Stimulated activated CD4-positive, alpha-beta T cell treated with anti-CD3 and anti-CD28 coated beads, Interleukin-15, amount 100 ng/mL, for 24 hours (primary cell): ENCODE data around the gene SLC2A13.
"Not testable (repeated sequence)": the region's sequence is repeated elsewhere in the genome, so short reads cannot be mapped to it uniquely, and the experiment has no call there.

Experiments used
- DNase-seq: peaks from one replicate; pipeline ENCODE4 v3.0.0-alpha.2; 2020

SLC2A13 gene

GRCh38 chr12:39848218-39848617 lies 257.7 kb downstream of the SLC2A13 start:
- not testable (repeated sequence) for DNase-seq

DNA sequence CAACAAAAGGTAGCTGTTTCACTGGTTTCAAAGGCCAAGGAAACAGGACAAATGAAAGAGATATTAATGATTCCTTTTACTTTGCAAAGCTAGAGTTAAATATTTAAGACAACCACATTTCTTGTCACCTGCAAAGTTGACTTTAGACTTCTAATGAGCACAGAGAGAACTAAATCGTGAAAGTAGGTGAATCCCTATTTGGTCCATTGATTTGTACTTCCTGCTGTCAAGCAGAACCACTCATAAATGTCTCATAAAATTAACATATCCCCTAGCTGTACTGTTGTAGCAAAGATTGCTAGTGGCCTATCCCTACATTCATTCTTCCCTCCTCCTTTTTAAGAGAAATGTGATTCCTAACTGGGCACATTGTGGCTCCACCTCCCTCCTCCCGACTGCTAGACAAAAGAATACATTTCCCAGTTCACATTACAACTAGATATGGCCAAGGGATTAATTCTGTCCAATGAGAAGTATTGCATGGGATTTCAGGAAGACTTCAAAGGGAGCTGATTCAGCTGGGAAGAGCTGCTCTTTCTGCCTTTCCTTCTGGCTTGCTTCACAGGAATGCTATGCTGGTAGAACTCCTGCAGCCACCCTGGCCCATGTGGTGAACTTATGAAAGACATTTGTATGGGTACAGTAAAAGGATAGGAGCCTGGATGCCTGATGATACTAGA lies 258.8 kb downstream of the SLC2A13 start:
- no peak for DNase-seq

DNA sequence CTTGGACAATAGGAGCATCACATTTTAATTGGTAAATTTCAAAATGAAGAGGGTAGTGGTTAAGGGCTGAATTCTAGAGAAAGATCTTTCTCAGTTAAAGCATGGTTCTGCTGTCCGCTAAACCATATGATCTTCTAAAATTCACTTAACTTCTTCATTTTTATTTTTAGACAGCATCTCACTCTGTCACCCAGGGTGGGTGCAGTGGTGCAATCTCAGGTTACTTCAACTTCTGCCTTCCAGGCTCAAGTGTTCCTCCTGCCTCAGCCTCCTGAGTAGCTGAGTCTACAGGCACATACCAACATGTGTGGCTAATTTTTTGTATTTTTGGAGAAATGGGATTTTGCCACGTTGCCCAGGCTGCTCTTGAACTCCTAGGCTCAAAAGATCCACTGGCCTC lies 259.6 kb downstream of the SLC2A13 start:
- no peak for DNase-seq

GRCh38 chr12:39840422-39840821 lies 265.5 kb downstream of the SLC2A13 start:
- DNase-seq: no peak

DNA sequence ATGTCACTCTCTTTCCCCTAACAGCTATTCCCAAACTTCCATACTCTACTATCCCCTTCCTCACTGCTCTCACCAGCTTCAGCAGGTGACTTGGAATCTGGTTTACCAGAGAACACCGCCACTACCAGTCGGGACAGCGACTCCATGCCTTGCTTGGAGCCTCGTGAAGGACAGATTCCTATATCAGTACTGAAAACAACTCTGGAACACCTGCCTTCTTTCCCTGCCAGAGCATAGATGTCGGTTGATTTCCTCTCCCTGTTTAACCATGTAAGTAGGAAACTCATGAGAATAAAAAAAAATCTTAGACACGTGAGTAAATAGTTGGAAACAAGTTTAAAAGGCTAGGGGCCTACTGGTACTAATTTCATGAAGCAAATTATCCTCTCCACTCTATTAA lies 266.8 kb downstream of the SLC2A13 start:
- DNase-seq: no peak

GRCh38 chr12:39835517-39836489 lies 270.1 kb downstream of the SLC2A13 start:
- no peak for DNase-seq

DNA sequence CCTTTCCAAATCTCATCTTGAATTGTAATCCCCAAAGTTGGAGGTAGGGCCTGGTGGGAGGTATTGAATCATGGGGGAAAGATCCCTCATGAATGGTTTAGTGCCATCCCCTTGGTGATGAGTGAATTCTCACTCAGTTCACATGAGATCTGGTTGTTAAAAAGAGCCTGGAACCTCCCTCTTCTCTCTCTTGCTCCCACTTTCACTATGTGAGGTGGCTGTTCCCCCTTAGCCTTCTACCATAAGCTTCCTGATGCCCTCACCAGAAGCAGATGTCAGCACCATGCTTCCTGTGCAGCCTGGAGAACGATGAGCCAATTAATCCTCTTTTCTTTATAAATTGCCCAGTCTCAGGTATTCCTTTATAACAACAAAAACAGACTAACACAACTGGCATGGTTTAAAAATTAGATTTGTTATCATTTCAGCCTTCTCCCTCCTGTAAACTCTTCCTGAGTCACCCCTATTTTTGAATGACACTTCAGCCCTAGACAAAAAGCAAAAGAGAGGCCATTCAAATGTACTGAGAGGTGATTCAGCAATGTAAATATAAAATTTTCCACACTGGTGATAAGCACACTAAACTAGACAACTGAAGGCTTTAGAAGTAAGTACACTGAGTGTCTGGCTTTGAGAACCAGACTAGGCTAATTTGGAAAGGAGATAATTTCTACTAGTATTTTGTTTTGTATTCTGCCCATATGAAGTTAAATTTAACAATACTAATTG lies 274.1 kb downstream of the SLC2A13 start:
- no peak for DNase-seq

DNA sequence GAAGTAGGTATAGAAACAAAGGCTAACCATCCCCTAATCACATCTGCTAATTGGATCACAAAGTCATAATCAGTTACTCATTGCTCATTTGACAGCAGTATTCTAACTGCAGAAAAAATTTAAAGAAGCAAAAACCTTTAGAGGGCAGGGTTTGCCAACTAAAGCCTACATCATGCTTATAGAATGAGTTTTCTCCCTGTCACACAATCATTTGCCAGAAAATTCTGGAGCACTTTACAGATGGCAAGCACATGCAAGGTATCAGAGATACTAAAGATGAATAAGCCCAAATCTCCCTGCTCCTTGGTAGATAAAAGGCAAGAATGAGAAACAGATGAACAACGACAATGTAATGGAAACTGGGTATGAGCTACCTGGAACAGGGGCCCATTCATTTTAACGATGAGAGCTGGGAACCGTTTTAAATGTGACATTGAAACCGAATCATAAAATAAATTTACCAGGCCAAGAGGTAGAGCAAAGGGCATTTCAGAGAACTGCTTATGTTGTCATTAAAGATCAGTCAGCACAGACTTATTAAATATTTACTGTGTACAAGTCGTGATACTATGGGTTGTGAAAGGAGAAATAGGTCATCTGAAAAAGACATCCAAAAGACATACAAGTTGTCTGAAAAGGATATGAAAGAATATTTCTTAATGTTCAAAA lies 274.9 kb downstream of the SLC2A13 start:
- no peak for DNase-seq

DNA sequence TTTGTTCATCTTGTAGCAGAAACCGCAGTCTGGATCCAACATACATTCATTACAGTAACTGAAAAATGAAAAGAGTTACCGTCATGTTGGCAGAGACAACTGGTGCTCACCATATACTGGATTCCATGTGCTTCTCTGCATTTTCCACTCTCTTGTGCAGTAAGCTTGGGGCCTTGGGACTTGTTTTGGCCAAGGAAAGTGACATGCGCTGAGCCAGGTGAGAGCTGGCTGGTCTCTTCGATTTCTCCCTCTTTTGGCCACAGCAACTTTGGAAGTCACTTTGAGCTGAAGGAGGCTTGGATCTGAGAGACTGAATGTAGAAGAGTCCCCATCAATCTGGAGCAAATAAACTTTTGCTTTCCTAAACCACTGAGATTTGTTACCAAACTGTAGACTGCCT lies 275.7 kb downstream of the SLC2A13 start:
- DNase-seq: no peak

- DNase-seq: no peak
These were observed 281.2 kb downstream of the SLC2A13 start for GRCh38 chr12:39824505-39825212.

DNA sequence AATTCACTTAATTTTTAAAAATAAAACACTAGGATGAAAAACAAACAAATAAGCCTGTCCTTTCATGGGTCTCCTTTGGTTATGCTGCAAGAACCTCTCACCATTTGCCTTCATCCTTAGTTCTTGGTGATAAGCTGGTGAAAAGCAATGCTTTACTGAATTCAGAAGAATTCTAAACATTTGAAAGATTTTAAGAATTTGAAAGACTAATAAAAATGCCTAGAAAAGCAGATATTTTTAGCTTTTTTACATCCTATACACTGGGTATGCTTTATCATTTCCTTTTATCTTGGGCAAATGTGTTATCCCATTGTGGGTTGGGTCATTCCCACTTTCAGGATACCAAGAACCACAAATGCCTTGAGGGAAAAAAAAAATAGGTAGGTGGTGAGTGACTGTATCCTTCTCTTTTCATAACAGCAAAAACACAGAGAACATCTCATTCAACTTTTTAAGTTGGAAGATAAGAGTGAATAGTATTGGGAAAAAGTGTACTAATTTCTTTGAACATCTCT lies 289.2 kb downstream of the SLC2A13 start:
- DNase-seq: no peak

DNA sequence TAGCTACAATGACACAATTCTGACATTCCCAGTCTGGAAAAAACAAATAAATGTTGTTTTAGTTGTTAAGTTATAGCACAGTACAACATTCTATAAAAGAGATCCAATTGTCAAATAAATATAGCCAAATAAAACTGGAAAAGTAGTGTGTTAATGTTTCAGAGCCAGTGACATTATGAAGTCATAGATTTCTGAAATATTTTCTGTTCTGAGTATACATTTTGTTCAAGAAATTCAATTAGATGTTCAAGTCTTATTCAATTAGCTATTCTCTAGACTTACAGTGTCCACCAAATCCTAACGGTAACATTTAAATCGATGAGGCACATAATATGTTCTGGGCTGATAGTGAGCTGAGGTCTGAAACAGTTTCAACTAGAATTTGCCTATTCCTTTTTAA lies 290.1 kb downstream of the SLC2A13 start:
- no peak for DNase-seq

GRCh38 chr12:39814626-39815025 lies 291.3 kb downstream of the SLC2A13 start:
- DNase-seq: no peak

DNA sequence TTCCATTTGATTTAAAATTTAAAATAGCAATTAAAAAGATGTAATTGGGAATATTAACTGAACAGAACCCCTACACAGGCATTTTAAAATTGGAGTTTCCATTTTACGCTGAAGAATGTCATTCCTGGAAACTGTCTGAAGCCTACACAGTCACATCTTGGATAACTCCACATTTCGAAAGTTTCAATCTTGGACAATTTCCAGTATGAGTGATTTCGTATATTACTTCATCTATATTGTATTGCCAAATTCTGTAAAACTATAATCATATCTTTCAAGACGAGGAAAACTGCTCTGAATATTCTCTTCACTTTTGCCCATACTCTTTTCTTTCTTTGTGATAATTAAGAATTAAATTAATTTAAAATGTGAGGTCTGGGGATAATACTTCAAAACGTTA lies 292.1 kb downstream of the SLC2A13 start:
- no peak for DNase-seq

- DNase-seq: not testable (repeated sequence)
These were observed 293.4 kb downstream of the SLC2A13 start for GRCh38 chr12:39812456-39812855.

GRCh38 chr12:39807043-39807442 lies 298.8 kb downstream of the SLC2A13 start:
- DNase-seq: no peak

DNA sequence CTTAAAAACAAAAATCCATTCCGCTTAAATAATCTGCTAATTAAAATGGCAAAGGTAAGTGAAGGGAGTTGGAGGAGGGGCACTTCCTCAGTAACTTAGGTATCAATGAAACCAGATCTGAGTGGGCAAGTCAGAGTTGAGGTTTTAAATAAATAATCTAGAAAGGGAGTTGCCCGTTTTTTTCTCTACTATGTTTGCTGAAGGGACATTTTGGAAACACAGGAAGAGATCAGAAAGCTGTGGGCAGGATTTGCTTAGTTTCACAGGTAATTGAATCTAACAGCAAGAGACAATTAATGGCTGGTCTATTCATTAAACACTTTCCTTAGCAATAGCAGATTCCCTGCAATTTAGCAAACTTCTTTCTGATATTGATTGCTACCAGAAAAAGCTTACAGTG lies 300.2 kb downstream of the SLC2A13 start:
- no peak for DNase-seq

- no peak for DNase-seq
These were observed 301.0 kb downstream of the SLC2A13 start for GRCh38 chr12:39804898-39805297.

DNA sequence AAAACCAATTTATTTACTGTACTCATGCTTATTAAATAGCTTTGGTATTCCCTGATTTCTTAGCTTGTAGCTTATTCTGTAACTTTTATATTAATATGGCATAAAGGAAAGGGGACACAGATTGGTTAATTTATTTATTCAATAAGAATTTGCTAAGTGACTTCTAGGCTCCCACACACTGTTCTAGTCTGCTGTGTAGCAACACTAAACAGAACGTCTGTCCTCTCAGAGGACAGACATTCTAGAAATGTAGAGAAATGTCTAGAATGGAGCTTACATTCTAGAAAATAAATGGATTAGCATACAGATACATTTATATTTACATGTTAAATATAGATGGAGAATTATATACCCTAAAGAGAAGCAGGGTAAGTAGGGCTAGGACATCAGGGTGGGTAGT lies 301.4 kb downstream of the SLC2A13 start:
- DNase-seq: no peak

GRCh38 chr12:39803151-39803550 lies 302.7 kb downstream of the SLC2A13 start:
- no peak for DNase-seq

DNA sequence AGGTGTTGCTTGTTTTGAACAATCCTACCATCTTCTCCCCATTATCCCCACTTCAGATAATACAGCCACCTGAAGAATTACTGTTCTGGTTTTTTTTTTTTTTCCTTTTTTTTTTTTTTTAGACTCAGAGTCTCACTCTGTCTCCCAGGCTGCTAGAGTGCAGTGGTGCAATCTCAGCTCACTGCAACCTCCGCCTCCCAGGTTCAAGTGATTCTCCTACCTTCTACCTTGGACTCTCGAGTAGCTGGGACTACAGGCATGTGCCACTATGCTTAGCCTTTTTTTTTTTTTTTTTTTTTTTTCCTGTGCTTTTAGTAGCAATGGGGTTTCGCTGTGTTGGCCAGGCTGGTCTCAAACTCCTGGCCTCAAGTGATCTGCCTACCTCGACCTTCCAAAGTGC lies 306.9 kb downstream of the SLC2A13 start:
- DNase-seq: no peak

- DNase-seq: no peak
These were observed 307.5 kb downstream of the SLC2A13 start for GRCh38 chr12:39798429-39798828.
